K562 (cell line): Measurements from ENCODE around the gene VGLL4. TPM values are rescaled to one million over a fixed set of nuclear protein-coding genes. Genes with fewer than 3 reads are reported as not detected.

ENCODE experiments used
- ATAC-seq: fragments of 200-7000 bp; cut with Tn5 transposase; 3 replicates; pipeline ENCODE4 v1.9.1; 2020; ENCODE audit warnings: moderate library complexity
- BruUV-seq: library from RNA; stranded (reverse); fragments of 400-500 nt; replicated peaks from 2 replicates; lab custom pipeline; 2021; lab: Mats Ljungman, UMichigan
- CTCF ChIA-PET: fragments of 300-600 bp; formaldehyde crosslinking; extraction: SDS; loops from one replicate; lab custom pipeline; 2021; ENCODE audit warnings: low intra/inter-chr PET ratio; lab: Yijun Ruan, JAX
- POLR2A ChIA-PET: fragments of 300-600, 350-650 bp; sonication (Branson Sonifier 250); formaldehyde crosslinking; extraction: SDS; loops from one replicate; lab custom pipeline; 2021; ENCODE audit warnings: antibody characterized with exemption, inconsistent platforms; lab: Yijun Ruan, JAX
- DNase-seq, 4 experiments: peaks; one replicate each; pipeline versions ENCODE4 v3.0.0 to v3.0.0-alpha.2; 2011 to 2018; ENCODE audit warnings: low spot score in 3 of 4, mixed read lengths in 3 of 4; ENCODE audit errors: extremely low read depth in 1 of 4
- FAIRE-seq: peaks from 2 replicates; lab custom pipeline; 2011; peaks lifted over from hg19 to GRCh38; lab: Jason Lieb, UNC
- H2AFZ ChIP-seq: 2 replicates; pipeline ENCODE4 v1.6.0; 2011; ENCODE audit warnings: low read depth, low read length, control low read depth, inconsistent platforms
- H3K27ac ChIP-seq: fragments of 200-600 bp; 3 replicates; pipeline ENCODE4 v1.8.0; 2011; ENCODE audit warnings: low read depth, mild to moderate bottlenecking, control low read depth, inconsistent platforms, low read length, moderate library complexity, mixed read lengths; ENCODE audit errors: extremely low read depth
- H3K27me3 ChIP-seq, 2 experiments: fragments of 300-600 bp in 1 of 2; 2 replicates in 1 of 2; 3 replicates in 1 of 2; pipeline versions ENCODE4 v1.6.0 to v1.8.0; 2011; ENCODE audit warnings: inconsistent platforms in 2 of 2, low read length in 2 of 2, mild to moderate bottlenecking in 1 of 2, mixed read lengths in 1 of 2, moderate library complexity in 1 of 2; ENCODE audit not compliant: control insufficient read depth in 2 of 2, insufficient read depth in 2 of 2
- H3K36me3 ChIP-seq: fragments of 300-600 bp; 3 replicates; pipeline ENCODE4 v1.8.0; 2011; ENCODE audit warnings: mild to moderate bottlenecking, low read length, inconsistent platforms; ENCODE audit not compliant: control insufficient read depth, insufficient read depth
- H3K4me1 ChIP-seq, 2 experiments: fragments of 200-600 bp in 1 of 2; replicated peaks in 1 of 2; 2 replicates in 1 of 2; 3 replicates in 1 of 2; pipeline versions ENCODE4 v1.5.1 to v1.8.0; 2011; ENCODE audit warnings: inconsistent platforms in 2 of 2, low read length in 2 of 2, mild to moderate bottlenecking in 1 of 2, mixed read lengths in 1 of 2, moderate library complexity in 1 of 2; ENCODE audit not compliant: control insufficient read depth in 2 of 2, insufficient read depth in 2 of 2
- H3K4me2 ChIP-seq: 2 replicates; pipeline ENCODE4 v1.6.1; 2011; ENCODE audit warnings: low read length, control low read depth, inconsistent platforms, mixed read lengths; ENCODE audit not compliant: insufficient read depth
- H3K4me3 ChIP-seq: fragments of 200-600 bp; sonication (generic), shearing (Covaris generic); 2 replicates; pipeline ENCODE4 v1.5.1; 2016; ENCODE audit warnings: control low read depth, inconsistent platforms
- H3K79me2 ChIP-seq: fragments of 200-600 bp; 3 replicates; pipeline ENCODE4 v1.8.0; 2011; ENCODE audit warnings: low read length, inconsistent platforms; ENCODE audit not compliant: control insufficient read depth, insufficient read depth
- H3K9ac ChIP-seq, 2 experiments: 2 replicates each; pipeline versions ENCODE4 v1.6.0 to v1.6.1; 2011; ENCODE audit warnings: low read depth in 2 of 2, low read length in 2 of 2, control low read depth in 1 of 2, inconsistent platforms in 1 of 2, mild to moderate bottlenecking in 1 of 2, mixed read lengths in 1 of 2; ENCODE audit not compliant: insufficient read depth in 1 of 2
- H3K9me1 ChIP-seq: one replicate; pipeline ENCODE4 v1.6.0; 2011; ENCODE audit warnings: inconsistent platforms, mild to moderate bottlenecking, low read length, moderate library complexity; ENCODE audit not compliant: control insufficient read depth, insufficient read depth
- H3K9me3 ChIP-seq: replicated peaks from 2 replicates; pipeline ENCODE4 v1.5.1; 2011; ENCODE audit warnings: low read depth, low read length, inconsistent platforms; ENCODE audit not compliant: control insufficient read depth, insufficient read depth
- H4K20me1 ChIP-seq: replicated peaks from 2 replicates; pipeline ENCODE4 v1.6.1; 2011; ENCODE audit warnings: low read length, inconsistent platforms, mixed read lengths; ENCODE audit not compliant: control insufficient read depth, insufficient read depth
- FOSL1 ChIP-seq: fragments of 200-800 bp; sonication (Bioruptor generic); conservative IDR thresholded peaks from 2 replicates; pipeline ENCODE4 v1.6.1; 2016; ENCODE audit warnings: missing genetic modification characterization, missing compliant biosample characterization
- MXI1 ChIP-seq: IDR thresholded peaks from 2 replicates; pipeline ENCODE4 v1.6.1; 2011; ENCODE audit warnings: low read depth, mild to moderate bottlenecking, improper control_type of control experiment, low read length
- SMAD1 ChIP-seq: fragments of 150-350 bp; IDR thresholded peaks from 2 replicates; pipeline ENCODE4 v1.6.1; 2014; ENCODE audit warnings: low read length, low read depth; ENCODE audit not compliant: partially characterized antibody
- STAT5B ChIP-seq: fragments of 250-450 bp; sonication (Bioruptor Pico); IDR thresholded peaks from 2 replicates; pipeline ENCODE4 v1.8.0; 2021; ENCODE audit warnings: mild to moderate bottlenecking, inconsistent platforms
- ZNF324 ChIP-seq: fragments of 250-450 bp; sonication (Bioruptor Pico); IDR thresholded peaks from 2 replicates; pipeline ENCODE4 v1.4.0; 2020; ENCODE audit warnings: mild to moderate bottlenecking
- WGBS: fragments of 100-300 bp; shearing (Covaris generic); methylation state at CpG from one replicate; pipeline ENCODE4 v1.1.6; 2016; ENCODE audit warnings: low coverage, mixed read lengths; ENCODE audit not compliant: insufficient coverage; ENCODE audit errors: missing lambda C conversion rate; 5-methylcytosine and 5-hydroxymethylcytosine counted together
- in situ Hi-C: fragments of 300-500 bp; cut with MboI; formaldehyde crosslinking; loops from 4 replicates; pipeline ENCODE4 v1.15.0; 2018; ENCODE audit warnings: inconsistent platforms, mixed read lengths
- intact Hi-C: fragments of 100-400 bp; cut with micrococcal nuclease; formaldehyde crosslinking; loops from 2 replicates; pipeline ENCODE4 v1.14.2; 2022
- polyA plus RNA-seq, 8 experiments: library from polyadenylated mRNA; depleted of rRNA in 4 of 8; stranded (reverse) in 5 of 8; unstranded in 3 of 8; fragments of >200 nt; fragmentation: Nextera tagmentation in 2 of 8; fragmentation: Illumina TruSeq in 1 of 8; extraction: Ambion mirVana in 2 of 8; extraction: Trizol in 1 of 8; gene quantifications; 2 replicates each; pipeline versions ENCODE4 v1.2.1 to v1.2.3, GENCODE V29; 2011 to 2014; ENCODE audit warnings: inconsistent platforms in 1 of 8, missing spikeins in 1 of 8
- total RNA-seq, 7 experiments: library from RNA; depleted of rRNA in 6 of 7; stranded (reverse); fragments of >200 nt in 6 of 7; fragmentation: Illumina TruSeq in 2 of 7; extraction: Trizol in 2 of 7; gene quantifications; 2 replicates each; pipeline versions ENCODE4 v1.2.1 to v1.2.3, GENCODE V29; 2011 to 2021; ENCODE audit warnings: low replicate concordance in 1 of 7
- TF ChIP-seq, protein P1 (sequence below): fragments of 250-450 bp; sonication (Bioruptor Pico); IDR thresholded peaks from 2 replicates; pipeline ENCODE4 v1.8.0; 2021; ENCODE audit warnings: moderate library complexity, mild to moderate bottlenecking, inconsistent platforms

The VGLL4 gene
- total and polyA plus RNA-seq, 9 of the 15 experiments (the other 6 are each of a cell fraction or from before 2014, with no cell fraction given), result 0.27 to 10.9 (median 8.6) TPM

DNA sequence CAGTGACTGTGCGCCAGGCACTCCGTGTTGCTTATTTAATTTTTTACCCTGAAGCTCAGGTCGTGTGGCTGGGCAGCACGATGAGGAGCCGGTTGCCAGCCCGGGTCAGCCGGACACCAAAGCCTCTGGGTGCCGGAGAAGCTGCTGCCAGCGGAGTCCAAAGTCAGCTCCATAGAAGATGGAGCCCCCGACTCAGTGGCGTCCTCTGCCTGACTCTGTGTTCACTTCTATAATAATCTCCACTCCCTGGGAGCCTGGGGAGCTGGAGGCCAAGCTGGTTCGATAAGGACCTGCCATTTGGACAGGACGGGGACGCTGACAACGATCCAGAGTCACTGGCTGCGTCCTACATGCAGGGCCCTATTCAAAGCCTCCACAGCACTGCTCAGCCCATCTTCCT lies 78.6 kb downstream of the VGLL4 start:
- ATAC-seq, result no peak
- Histone ChIP-seq H3K4me1 (peaks cover 0 to 14% of the 10 kb centered on the region in 2 experiments; a peak in 1 of 5 replicates), H3K4me2 (no peak overlapping the region), H3K27ac (no peak overlapping the region), H3K79me2 (no peaks in the 10 kb centered on the region), H4K20me1 (peaks cover 14% of the 10 kb centered on the region), H3K27me3 (peaks cover 0 to 2% of the 10 kb centered on the region in 2 experiments; a peak in 1 of 5 replicates), H3K4me3 (no peak overlapping the region), H3K9me1 (no peaks in the 10 kb centered on the region), H2AFZ (no peak overlapping the region), H3K36me3 (no peaks in the 10 kb centered on the region; the same call in 2 of the 3 replicates), H3K9ac (no peak overlapping the region; a peak in 1 of 4 replicates), H3K9me3 (no peaks in the 10 kb centered on the region)
- BruUV-seq, result no TSS peak
- 71% methylated on average over 16 of the region's 16 CpGs for WGBS
- DNase-seq, result no peak
- in situ Hi-C loops, result no loop called here
- TF ChIP-seq, protein P1, sequence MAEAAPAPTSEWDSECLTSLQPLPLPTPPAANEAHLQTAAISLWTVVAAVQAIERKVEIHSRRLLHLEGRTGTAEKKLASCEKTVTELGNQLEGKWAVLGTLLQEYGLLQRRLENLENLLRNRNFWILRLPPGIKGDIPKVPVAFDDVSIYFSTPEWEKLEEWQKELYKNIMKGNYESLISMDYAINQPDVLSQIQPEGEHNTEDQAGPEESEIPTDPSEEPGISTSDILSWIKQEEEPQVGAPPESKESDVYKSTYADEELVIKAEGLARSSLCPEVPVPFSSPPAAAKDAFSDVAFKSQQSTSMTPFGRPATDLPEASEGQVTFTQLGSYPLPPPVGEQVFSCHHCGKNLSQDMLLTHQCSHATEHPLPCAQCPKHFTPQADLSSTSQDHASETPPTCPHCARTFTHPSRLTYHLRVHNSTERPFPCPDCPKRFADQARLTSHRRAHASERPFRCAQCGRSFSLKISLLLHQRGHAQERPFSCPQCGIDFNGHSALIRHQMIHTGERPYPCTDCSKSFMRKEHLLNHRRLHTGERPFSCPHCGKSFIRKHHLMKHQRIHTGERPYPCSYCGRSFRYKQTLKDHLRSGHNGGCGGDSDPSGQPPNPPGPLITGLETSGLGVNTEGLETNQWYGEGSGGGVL (CRISPR knock-in tag), result no peak
- TF ChIP-seq FOSL1 (no peak), MXI1 (no peak), SMAD1 (no peak), ZNF324 (no peak), STAT5B (CRISPR knock-in tag) (no peak)
- no peak for FAIRE-seq
- intact Hi-C loops, result no loop called here
- CTCF ChIA-PET, result no interaction called here
- POLR2A ChIA-PET, result no interaction called here
